ENCODE results near the gene CEBPB. TPM values are rescaled to one million over a fixed set of nuclear protein-coding genes. Genes with fewer than 3 reads are reported as not detected.

Gene CEBPB
- total RNA-seq, 1 experiment from 2014 or later: 22.6 TPM

GRCh38 chr20:50210066-50210619 lies 19.5 kb downstream of the CEBPB start:
- DNase-seq: no peak
- Histone ChIP-seq H3K27me3 (ENCODE audit: insufficient read depth, low read length) (no peaks in the 10 kb centered on the region), H3K4ac (ENCODE audit: low read depth, low read length) (no peak overlapping the region), H2BK20ac (ENCODE audit: low read depth, low read length, poor library complexity, severe bottlenecking) (no peak overlapping the region), H3K23me2 (ENCODE audit: insufficient read length, low read depth, low read length, poor library complexity, severe bottlenecking) (no peaks in the 10 kb centered on the region), H2BK15ac (ENCODE audit: low read depth, low read length) (no peak overlapping the region), H2BK120ac (ENCODE audit: low read depth, low read length, poor library complexity, severe bottlenecking) (no peak overlapping the region), H3K23ac (ENCODE audit: insufficient read length, low read depth, low read length) (no peak overlapping the region), H3K79me2 (ENCODE audit: insufficient read depth, low read length) (no peaks in the 10 kb centered on the region), H3K4me1 (ENCODE audit: insufficient read depth, low read length) (no peaks in the 10 kb centered on the region), H3K9me3 (ENCODE audit: control insufficient read depth, low read depth, low read length) (no peaks in the 10 kb centered on the region), H2BK5ac (ENCODE audit: insufficient read length, low read length) (no peak overlapping the region), H3K27ac (ENCODE audit: insufficient read length, low read depth, low read length) (no peak overlapping the region), H3K79me1 (ENCODE audit: insufficient read depth, low read depth, low read length, poor library complexity, severe bottlenecking) (no peaks in the 10 kb centered on the region), H3T11ph (ENCODE audit: low read length) (no peak overlapping the region), H2AFZ (ENCODE audit: low read length) (no peak overlapping the region), H4K8ac (replicated peaks; ENCODE audit: insufficient read length, low read depth, low read length) (no peak overlapping the region), H3K4me2 (ENCODE audit: insufficient read depth, insufficient read length, low read length) (no peak overlapping the region), H3K9ac (ENCODE audit: extremely low read depth, insufficient read length, low read length) (no peak overlapping the region), H3K18ac (ENCODE audit: insufficient read length, low read depth, low read length) (no peak overlapping the region), H4K20me1 (ENCODE audit: control insufficient read depth, insufficient read depth, insufficient read length) (no peaks in the 10 kb centered on the region), H4K5ac (ENCODE audit: insufficient read length, low read depth, low read length) (no peak overlapping the region), H3K14ac (ENCODE audit: insufficient read depth, low read length) (no peak overlapping the region), H4K91ac (ENCODE audit: insufficient read length, low read depth, low read length) (no peak overlapping the region), H3K56ac (ENCODE audit: insufficient read length, low read depth, low read length) (no peak overlapping the region), H2BK12ac (ENCODE audit: insufficient read length, low read depth, low read length) (no peak overlapping the region), H2AK5ac (ENCODE audit: insufficient read length, low read length) (no peak overlapping the region)
- no peak overlapping the region for H3K27ac Mint-ChIP-seq
- WGBS (ENCODE audit: extremely low coverage, insufficient read length, low lambda C conversion rate): no CpG with 5 or more reads among the region's 6 CpGs
- H3K36me3 Mint-ChIP-seq (ENCODE audit: insufficient read depth in 1 of 3, low read depth in 3 of 3): no peaks in the 10 kb centered on the region
- no peaks in the 10 kb centered on the region for H3K9me3 Mint-ChIP-seq
- TF ChIP-seq, protein P1, sequence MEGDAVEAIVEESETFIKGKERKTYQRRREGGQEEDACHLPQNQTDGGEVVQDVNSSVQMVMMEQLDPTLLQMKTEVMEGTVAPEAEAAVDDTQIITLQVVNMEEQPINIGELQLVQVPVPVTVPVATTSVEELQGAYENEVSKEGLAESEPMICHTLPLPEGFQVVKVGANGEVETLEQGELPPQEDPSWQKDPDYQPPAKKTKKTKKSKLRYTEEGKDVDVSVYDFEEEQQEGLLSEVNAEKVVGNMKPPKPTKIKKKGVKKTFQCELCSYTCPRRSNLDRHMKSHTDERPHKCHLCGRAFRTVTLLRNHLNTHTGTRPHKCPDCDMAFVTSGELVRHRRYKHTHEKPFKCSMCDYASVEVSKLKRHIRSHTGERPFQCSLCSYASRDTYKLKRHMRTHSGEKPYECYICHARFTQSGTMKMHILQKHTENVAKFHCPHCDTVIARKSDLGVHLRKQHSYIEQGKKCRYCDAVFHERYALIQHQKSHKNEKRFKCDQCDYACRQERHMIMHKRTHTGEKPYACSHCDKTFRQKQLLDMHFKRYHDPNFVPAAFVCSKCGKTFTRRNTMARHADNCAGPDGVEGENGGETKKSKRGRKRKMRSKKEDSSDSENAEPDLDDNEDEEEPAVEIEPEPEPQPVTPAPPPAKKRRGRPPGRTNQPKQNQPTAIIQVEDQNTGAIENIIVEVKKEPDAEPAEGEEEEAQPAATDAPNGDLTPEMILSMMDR (conservative IDR thresholded peaks at IDR 0.05): no peak
- H3K4me1 Mint-ChIP-seq: peaks cover 3 to 7% of the 10 kb centered on the region in 2 experiments
- peaks cover 2% of the 10 kb centered on the region; the same call in 1 of the 2 replicates for H3K27me3 Mint-ChIP-seq (ENCODE audit: low read depth)
- H3K4me3 Mint-ChIP-seq: no peak overlapping the region
